GM13976 (cell line): ENCODE measurements around the gene PRICKLE3.
A peak's percentile ranks its signal among the peaks of the same experiment; 100 is the strongest.

ENCODE experiments used
- DNase-seq: peaks from one replicate; pipeline ENCODE4 v3.0.0; 2012; ENCODE audit warnings: low spot score
- in situ Hi-C: fragments of 300-500 bp; cut with MboI; formaldehyde crosslinking; loops from one replicate; pipeline ENCODE4 v1.12.0; 2022; ENCODE audit warnings: low sequenced_read_pairs, mixed read lengths, inconsistent platforms; ENCODE audit not compliant: unreplicated experiment
- TF ChIP-seq, protein P1 (sequence below): IDR thresholded peaks from 2 replicates; pipeline ENCODE4 v1.5.1; 2012; ENCODE audit warnings: borderline replicate concordance, mild to moderate bottlenecking; ENCODE audit not compliant: insufficient read depth; ENCODE audit errors: extremely low read depth, missing control alignments, control extremely low read depth

PRICKLE3 gene

DNA sequence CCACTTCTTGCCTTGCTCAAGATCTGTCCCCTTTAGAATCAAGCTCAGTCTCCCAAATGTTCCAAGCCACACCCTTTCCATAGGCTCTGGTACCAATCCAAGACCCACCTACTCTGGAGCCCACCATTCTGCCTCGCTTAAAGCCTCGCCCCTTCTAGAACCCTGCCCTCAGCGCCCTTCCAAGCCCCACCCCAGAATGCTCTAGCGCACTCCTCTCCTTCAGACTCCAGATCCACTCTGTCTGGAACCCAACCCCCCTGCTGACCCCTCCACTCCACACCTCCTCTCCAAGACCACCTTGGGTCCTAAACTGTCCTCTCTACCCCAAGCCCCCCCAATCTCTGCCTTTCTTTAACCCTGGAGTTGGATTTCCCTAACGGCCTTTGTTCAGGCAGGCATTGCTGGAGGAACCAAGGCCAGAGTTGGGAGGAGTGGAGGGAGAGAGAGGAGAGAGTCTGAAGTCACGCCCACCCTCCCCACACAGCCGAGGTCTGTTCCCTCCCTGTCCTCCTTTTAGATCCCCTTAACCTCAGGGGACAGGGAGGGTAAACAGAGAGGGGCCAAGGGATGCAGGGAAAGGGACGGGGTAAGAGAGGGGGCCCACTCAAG, 2.4 kb upstream of the PRICKLE3 start:
- in situ Hi-C loops = no loop called here
- TF ChIP-seq, protein P1, sequence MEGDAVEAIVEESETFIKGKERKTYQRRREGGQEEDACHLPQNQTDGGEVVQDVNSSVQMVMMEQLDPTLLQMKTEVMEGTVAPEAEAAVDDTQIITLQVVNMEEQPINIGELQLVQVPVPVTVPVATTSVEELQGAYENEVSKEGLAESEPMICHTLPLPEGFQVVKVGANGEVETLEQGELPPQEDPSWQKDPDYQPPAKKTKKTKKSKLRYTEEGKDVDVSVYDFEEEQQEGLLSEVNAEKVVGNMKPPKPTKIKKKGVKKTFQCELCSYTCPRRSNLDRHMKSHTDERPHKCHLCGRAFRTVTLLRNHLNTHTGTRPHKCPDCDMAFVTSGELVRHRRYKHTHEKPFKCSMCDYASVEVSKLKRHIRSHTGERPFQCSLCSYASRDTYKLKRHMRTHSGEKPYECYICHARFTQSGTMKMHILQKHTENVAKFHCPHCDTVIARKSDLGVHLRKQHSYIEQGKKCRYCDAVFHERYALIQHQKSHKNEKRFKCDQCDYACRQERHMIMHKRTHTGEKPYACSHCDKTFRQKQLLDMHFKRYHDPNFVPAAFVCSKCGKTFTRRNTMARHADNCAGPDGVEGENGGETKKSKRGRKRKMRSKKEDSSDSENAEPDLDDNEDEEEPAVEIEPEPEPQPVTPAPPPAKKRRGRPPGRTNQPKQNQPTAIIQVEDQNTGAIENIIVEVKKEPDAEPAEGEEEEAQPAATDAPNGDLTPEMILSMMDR = no peak
- no peak for DNase-seq

DNA sequence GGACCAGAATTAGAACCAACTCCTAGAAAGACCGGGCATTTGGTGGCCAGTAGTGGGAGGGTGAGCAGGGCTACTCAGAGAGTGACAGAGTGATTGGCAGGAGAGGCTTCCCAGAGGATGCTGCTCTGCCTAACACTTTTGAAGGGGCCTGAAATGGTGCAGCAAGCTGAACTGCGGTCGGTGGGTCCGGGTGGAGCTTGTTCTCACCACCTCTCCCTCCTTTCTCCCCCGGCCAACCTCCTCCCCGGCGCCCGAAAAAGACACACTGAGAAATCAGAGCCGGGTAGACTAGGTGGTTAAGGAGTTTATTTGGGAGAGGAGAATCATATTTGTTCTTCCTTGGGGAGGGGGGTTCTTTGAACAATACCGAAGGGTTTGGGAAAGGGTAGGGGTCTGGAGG, 1.4 kb upstream of the PRICKLE3 start:
- in situ Hi-C loops = no loop called here
- TF ChIP-seq, protein P1 = no peak
- DNase-seq = no peak

DNA sequence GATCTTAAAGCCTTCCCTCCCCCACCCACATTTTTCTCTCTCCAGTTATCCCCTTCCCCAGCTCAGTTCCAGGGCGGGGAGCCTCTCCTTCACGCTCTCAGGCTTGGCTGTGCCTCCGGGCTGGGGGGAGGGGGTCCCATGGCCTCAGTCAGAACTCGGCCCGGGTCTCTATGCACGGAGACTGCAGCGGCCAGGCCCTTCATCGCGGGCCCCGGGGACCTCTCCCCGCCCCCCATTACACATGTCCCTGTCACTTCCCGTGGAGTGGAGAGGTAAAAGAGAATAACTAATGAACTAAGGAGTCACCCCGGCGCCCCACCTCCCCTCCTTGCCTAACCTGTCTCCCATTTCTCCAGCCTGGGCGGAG, 838 bp upstream of the PRICKLE3 start:
- TF ChIP-seq, protein P1 = no peak
- in situ Hi-C loops = no loop called here
- no peak for DNase-seq

DNA sequence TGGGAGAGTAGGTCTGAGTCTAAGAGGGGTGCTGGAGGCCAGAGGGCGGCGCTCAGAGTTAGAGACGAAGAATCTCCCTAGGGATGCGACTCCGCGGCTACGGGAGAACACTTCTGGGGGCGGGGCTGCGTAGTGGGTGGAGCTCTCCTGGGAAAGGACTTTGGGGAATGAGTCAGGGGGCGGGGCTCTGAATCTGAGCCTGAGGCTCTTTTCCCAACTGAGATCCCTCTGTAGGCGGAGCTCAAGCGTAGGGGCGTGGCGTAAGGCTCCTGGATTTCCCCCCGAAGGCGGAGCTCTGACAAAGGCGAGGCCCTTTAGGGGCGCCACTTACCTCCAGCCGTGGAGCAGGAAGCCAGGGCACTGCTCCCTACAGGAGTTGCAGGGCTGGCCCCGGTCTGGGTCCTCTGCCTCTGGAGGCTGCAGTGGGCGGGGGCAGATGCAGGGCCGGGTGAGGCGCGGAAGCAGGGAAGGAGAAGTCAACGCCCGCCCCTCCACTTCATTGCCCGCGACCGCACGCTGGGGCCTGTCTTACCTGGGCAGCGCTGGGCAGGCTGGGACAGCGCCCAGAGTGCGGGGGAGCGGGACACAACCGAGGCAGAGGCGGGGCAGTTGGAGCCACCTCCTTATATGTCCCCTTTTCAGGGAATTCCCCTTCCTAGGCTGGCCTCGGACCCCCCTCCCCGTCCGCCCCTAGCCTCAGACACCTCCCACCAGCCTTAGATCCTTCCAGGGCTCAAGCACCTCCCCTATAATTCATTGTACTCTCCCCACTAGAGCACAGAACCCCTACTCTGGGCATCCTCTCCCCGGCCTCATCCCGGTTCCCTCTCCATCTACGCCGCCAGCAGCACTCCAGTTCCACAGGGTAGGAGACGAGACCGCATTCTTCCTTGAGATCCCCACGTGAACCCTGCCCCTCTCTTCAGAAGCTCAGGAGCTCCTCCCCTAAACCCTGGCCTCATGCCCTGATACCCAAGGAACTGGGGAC, 1.6 kb downstream of the PRICKLE3 start:
- in situ Hi-C loops = no loop called here
- DNase-seq = peak; percentile 56
- TF ChIP-seq, protein P1 = no peak

DNA sequence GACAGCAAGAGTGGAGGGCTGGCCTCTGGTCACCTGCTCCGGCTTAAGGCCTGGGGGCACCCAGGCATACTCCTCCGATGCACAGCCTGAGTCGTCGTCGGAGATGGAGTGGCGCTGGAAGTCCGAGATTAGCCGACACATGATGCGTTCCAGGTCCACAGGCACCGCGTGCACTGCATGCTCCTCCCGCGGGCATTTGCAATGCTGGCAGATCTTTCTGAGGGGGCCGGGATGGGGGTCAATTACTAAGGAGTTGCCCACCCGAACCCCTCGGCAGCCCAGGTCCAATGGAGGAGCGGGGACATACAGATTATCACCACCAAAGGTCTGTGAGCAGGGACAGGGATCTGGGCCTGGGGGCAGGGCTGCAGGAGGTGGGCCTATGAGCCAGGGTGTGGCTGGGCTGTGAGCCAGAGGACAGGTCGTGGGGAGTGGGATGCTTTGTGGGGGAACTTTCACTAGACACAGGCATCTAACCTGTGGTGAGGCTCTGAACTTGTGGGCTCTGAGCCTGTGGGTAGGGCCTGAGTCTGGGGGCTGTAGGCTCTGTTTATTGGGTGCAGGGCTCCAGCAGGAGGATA, 2.4 kb downstream of the PRICKLE3 start:
- DNase-seq = no peak
- in situ Hi-C loops = no loop called here
- TF ChIP-seq, protein P1 = no peak

DNA sequence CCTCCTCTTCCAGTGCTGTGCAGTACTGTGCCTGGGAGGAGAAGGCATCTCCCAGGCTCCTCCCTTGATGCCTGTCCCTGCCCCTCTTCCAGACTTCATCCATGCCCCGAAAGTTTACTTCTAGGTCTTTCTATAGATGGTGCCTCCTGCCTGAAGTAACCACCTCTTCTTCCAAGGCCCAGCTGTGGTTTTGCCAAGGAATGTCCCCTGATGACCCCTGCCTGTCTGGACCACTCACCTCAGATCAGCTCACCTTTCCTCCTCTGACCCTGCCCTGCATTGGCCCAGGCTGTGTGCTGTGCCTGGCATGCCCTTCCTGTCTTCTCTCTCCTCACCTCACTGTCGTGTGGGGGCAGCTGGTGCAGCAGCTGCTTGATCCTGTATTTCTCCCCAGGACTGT, 6.8 kb downstream of the PRICKLE3 start:
- no peak for DNase-seq
- TF ChIP-seq, protein P1 = no peak
- in situ Hi-C loops = no loop called here
